ENCODE measurements around the gene GLI3.
A peak's percentile ranks its signal among the peaks of the same experiment; 100 is the strongest.

Gene GLI3

GRCh38 chr7:42093349-42093905 lies 143.6 kb downstream of the GLI3 start:
- DNase-seq (ENCODE audit: low read depth): no peak
- no peak overlapping the region for H3K4me3 ChIP-seq (ENCODE audit: low read length)
- no peak for TF ChIP-seq CTCF (IDR thresholded peaks at IDR 0.05; ENCODE audit: insufficient read depth, low read depth, low read length, missing control alignments)

GRCh38 chr7:42091461-42092291 lies 145.3 kb downstream of the GLI3 start:
- DNase-seq (ENCODE audit: low read depth): peak; percentile 55
- no peak for TF ChIP-seq CTCF (IDR thresholded peaks at IDR 0.05; ENCODE audit: insufficient read depth, low read depth, low read length, missing control alignments)
- no peak overlapping the region for H3K4me3 ChIP-seq (ENCODE audit: low read length)

DNA sequence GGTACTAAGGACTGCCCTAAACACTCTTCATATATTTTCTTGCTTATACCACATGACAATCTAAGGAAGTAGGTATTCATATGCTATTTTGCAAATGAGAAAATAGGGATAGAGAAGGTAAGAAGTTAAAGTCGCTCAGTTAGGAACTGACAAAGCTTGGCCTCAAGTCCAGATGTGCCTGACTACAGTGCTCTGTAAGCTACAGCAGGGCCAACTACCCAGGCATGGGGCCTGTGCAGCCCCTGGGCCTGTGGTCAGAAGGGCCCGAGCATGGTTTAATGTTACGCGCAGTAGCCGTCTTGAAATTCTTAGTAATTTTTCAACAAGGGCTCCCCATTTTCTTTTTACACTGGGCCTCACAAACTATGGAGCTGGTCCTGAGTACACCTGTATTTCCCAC lies 146.2 kb downstream of the GLI3 start:
- no peak overlapping the region for H3K4me3 ChIP-seq (ENCODE audit: low read length)
- DNase-seq (ENCODE audit: low read depth): no peak
- no peak for TF ChIP-seq CTCF (IDR thresholded peaks at IDR 0.05; ENCODE audit: insufficient read depth, low read depth, low read length, missing control alignments)

- no peak for TF ChIP-seq CTCF (IDR thresholded peaks at IDR 0.05; ENCODE audit: insufficient read depth, low read depth, low read length, missing control alignments)
- DNase-seq (ENCODE audit: low read depth): peak; percentile 57
- H3K4me3 ChIP-seq (ENCODE audit: low read length): no peak overlapping the region
Observed at GRCh38 chr7:42090056-42090455, 147.0 kb downstream of the GLI3 start.

- no peak overlapping the region for H3K4me3 ChIP-seq (ENCODE audit: low read length)
- TF ChIP-seq CTCF (IDR thresholded peaks at IDR 0.05; ENCODE audit: insufficient read depth, low read depth, low read length, missing control alignments): no peak
- DNase-seq (ENCODE audit: low read depth): no peak
Observed at GRCh38 chr7:42087616-42088015, 149.4 kb downstream of the GLI3 start.

- TF ChIP-seq CTCF (IDR thresholded peaks at IDR 0.05; ENCODE audit: insufficient read depth, low read depth, low read length, missing control alignments): no peak
- no peak overlapping the region for H3K4me3 ChIP-seq (ENCODE audit: low read length)
- no peak for DNase-seq (ENCODE audit: low read depth)
Observed at GRCh38 chr7:42085531-42085930, 151.5 kb downstream of the GLI3 start.
